DMS53 treated with DMSO at 0.1 percent for 48 hours (cell line): ENCODE measurements around the gene SERPINI1.
"Not testable (repeated sequence)": the region's sequence is repeated elsewhere in the genome, so short reads cannot be mapped to it uniquely, and the experiment has no call there.

Experiments used
- DNase-seq: peaks from one replicate; lab custom pipeline; 2025; ENCODE audit not compliant: unreplicated experiment; lab: John Stamatoyannopoulos, UW

SERPINI1 gene

DNA sequence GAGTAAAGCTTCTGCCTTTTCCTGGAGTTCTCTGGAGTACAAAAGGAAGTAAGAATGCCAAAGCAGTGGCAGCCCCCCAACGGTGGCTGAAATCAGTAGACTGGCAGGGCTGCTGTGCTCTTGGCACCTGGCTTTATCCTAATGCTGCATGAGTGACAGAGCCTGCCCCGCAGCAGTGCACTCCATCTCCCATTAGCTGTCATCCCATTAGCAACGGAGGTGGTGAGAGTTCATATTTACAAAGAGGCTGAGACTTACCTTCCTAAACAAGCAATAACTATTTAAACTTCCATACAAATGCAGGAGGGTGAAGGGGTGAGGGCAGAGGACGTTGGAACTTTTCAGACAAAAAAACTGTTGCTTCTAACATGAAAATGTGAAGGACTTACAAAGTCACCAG is 51.9 kb downstream of the SERPINI1 start:
- no peak for DNase-seq

DNA sequence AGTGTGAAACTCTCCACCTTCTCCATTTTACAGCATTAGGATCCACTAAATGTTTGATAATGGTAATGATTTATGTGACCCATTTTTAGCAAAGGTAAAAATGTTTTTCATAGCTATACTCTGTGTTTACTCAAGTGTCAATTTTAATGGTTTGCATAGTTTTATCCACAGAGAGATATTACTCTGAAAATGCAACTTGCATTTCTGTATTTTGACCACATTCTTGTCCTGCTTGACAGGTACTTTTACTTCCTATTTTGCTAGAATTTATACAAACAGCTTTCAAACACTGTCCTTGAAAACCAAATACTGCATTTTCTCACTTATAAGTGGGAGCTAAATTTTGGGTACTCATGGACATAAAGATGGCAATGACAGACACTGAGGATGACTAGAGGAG is 62.9 kb downstream of the SERPINI1 start:
- DNase-seq = no peak

- DNase-seq = no peak
Measured at GRCh38 chr3:167808910-167809309, 73.4 kb downstream of the SERPINI1 start.

DNA sequence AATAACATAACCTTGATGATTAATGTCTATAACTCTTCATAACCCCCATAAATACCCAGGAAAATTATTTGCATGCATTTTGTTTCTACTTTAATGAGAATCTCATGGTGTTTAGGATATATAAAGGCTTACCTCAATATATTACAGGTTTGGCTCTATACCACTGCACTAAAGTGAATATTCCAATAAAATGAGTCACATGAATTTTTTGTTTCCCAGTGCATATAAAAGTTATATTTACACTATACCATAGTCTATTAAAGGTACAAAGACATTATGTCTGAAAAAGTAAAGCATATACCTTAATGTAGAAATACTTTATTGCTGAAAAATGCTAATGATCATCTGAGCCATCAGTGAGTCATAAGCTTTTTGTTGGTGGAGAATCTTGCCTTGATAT is 74.7 kb downstream of the SERPINI1 start:
- DNase-seq = no peak

- DNase-seq = no peak
Measured at GRCh38 chr3:167811031-167811430, 75.5 kb downstream of the SERPINI1 start.

GRCh38 chr3:167813169-167814123 is 77.9 kb downstream of the SERPINI1 start:
- DNase-seq = no peak

DNA sequence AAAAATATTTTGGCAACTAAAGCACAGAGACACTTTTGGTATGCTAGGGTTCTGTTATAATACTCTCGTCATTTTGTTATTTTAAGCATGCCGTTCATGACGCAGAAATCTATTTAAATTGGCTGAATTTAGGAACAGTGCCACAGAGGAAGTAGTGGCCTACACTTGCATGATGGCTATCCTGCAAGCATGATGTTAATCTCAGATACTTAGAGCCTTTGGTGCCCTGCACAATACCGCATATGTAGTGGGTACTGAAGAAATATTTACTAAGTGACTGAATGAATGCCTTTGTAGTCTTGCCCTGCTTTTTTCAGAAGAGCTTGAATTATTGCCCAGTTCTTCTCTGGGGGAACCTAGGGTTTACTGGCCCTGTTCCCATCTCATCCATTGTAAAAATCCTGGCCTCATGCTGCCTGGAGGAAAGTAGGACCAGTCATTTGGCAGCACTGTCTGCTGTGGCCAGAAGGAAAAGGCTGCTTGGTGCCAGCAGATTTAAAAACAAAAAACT is 79.0 kb downstream of the SERPINI1 start:
- no peak for DNase-seq

DNA sequence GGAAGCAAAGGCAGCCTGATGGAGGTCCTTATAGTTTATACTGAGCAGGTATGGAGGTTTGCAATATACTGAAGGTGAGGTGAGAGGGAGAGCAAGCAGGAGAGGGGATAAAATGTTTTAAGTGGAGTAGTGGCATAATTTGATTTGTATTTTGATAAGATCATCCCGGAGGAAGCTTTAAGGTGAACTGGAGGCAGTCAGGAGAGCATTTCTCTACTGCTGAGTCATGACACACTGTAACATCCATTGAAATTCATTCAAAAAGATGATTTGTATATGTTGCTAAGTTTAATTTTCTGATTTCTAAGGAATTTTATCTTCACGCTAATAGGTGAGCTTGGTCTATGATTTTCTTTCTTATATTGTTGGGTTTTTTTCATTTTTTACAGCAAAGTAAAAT is 81.4 kb downstream of the SERPINI1 start:
- no peak for DNase-seq

DNA sequence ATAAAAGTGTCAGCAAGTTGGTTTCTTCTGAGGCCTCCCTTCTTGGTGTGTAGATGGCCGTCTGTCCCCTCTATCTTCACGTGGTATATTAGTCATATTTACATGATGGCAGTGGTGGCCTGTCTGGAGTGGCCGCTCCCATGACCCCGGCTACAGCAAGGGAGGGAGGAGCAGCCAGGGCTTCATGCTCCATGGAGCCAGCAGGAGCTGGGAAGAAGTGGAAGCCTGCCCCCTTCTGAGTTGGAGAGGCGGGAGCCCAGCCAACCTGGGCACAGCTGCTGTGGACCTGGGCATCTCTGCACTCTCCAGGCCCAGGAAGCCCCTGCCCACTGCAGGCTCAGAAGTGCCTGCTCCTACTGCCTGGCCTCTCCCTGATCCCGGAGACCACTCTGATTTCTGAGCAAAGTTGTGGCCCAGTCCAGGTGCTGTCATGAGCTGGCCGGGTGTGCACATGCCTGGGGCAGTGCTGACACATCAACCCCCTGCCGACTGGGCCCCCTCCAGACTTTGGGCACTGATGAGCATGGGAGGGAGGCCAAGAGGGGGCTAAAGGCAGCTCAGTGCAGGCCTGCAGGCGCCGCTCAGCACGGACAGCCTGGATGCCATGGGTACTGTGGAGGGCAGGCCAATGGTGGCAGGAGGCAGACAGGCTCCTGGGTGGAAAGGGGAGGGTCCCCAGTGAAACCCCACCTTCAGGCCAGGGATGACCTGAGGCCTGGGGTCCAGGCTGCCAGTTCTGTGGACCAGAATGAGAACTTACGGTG is 84.8 kb downstream of the SERPINI1 start:
- DNase-seq = no peak

DNA sequence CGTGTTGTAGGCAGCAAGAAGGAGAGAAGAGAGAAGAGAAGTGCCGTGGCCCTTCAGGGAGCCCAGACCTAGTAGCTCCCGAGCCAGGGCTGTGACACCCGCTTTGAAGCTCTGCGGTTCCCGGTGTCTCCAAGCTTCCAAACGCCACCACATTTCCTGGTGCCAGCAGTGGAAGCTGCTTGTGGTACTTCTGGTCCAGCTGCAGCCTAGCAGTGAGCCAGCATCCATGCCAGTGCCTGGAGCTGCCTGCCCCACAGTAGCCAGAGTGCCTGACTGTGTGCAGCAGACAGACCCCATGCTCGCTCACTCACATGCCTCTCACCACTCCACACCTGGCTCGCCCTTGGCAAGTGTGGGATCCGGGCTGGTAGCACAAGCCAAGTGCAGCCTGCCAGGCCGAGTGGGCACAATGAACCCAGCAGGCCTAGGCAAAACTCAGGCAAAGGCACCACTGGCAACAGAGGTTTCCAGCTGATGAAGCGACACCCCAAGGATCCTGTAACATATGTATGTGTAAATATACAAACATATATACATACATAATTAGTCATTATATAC is 85.8 kb downstream of the SERPINI1 start:
- DNase-seq = no peak

DNA sequence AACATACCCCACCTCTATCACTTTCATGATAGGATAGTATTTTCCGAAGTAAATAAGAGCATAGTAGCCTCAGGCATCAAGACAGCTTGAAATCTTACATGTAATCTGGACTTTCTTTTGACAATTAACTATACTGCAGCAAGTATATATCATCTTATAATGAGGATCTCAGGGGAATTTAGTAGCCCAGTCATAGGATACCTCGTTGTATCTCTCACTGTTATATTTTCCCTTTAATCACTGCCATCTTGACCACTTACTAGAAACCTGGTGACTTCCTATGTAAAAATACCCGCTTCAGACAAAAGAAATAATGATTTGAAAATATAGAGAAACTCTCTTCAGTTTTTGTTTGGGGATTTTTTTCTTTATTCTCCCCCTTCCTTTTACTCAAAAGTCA is 88.2 kb downstream of the SERPINI1 start:
- DNase-seq = no peak

DNA sequence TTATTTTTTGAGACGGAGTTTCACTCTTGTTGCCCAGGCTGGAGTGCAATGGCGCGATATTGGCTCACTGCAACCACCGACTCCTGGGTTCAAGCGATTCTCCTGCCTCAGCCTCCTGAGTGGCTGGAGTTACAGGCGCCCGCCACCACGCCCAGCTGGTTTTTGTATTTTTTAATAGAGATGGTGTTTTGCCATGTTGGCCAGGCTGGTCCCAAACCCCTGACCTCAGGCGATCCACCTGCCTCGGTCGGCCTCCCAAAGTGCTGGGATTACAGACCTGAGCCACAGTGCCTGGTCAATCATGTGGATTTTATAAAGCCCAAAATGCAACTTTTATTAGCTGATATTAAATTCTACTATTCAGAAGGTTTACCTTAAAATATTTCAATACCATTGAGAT is 92.1 kb downstream of the SERPINI1 start:
- DNase-seq = not testable (repeated sequence)

DNA sequence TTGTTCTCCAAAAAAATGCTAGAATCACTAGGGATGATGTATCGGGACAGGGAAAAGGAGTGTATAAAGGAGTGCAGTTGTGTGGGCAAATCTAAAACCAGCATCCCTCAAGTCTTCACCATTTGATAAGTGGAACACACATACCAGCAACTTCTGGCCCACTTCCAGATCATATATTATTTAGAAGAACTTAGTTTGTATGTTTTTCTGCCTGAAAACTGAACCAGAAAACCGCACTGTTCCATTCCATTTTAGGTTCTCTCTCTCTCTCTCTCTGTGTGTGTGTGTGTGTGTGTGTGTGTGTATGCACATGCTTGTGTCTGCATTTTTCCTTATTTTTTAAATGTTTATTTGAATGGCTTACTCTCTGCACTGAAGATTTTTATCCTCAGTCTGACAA is 93.5 kb downstream of the SERPINI1 start:
- no peak for DNase-seq

GRCh38 chr3:167830007-167830406 is 94.5 kb downstream of the SERPINI1 start:
- no peak for DNase-seq

GRCh38 chr3:167835359-167835758 is 99.8 kb downstream of the SERPINI1 start:
- DNase-seq = no peak

DNA sequence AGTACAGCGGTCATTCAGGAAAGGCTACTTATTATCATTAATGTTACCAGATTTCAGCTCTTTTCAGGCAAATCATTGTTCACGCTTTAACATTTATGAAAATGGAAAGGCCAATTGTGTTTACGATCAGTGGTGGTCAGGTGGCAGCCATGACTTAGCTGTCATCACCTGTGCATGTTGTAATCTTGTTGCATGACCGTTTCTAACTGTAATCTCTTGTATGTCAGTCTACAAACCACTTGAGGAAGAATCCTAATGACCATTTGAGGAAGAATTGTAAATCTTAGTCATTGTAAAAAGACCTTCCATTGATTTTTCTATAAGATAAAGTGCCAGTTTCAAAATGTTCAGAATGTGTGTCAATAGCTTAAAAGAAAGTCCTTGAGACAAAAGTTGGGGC is 100.4 kb downstream of the SERPINI1 start:
- DNase-seq = no peak

GRCh38 chr3:167837466-167837865 is 101.9 kb downstream of the SERPINI1 start:
- DNase-seq = no peak

GRCh38 chr3:167839460-167840134 is 104.1 kb downstream of the SERPINI1 start:
- no peak for DNase-seq

DNA sequence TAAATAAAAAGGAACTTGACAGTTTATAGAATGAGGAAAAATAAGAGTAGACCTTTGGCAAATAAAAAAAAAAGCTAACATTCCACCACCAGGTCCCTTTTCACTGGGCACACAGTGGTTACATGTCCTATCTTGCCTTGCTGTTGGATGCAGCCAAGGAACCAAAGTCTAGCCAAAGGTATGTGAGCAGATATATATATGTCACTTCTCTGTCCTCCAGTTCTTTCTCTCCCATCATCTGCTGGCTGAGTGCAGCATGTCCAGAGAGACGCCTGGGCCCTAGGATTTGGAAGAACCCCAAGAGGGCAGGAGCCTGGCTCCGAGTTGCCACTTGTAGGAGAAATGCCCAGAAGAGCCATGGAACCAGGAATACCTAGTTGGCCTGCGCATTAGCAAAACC is 104.7 kb downstream of the SERPINI1 start:
- DNase-seq = no peak

GRCh38 chr3:167843481-167843880 is 108.0 kb downstream of the SERPINI1 start:
- no peak for DNase-seq

- no peak for DNase-seq
Measured at GRCh38 chr3:167843886-167844285, 108.4 kb downstream of the SERPINI1 start.
